Measurements from ENCODE around the gene MT1B.
"Not testable (repeated sequence)": the region's sequence is repeated elsewhere in the genome, so short reads cannot be mapped to it uniquely, and the experiment has no call there.

DNA sequence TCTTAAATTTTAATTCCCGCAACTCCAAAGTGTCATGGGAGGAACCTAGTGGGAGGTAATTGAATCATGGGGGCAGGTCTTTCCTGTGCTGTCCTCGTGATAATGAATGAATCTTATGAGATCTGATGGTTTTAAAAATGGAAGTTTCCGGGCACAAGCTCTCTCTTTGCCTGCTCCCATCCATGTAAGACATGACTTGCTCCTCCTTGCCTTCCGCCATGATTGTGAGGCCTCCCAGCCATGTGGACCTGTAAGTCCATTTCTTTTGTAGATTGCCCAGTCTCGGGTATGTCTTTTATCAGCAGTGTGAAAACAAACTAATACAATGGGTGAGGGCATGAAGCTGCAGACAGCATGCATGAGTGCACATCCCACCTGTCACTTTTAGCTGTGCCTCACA, 28.5 kb upstream of the MT1B start:
- TF ChIP-seq, protein P1, sequence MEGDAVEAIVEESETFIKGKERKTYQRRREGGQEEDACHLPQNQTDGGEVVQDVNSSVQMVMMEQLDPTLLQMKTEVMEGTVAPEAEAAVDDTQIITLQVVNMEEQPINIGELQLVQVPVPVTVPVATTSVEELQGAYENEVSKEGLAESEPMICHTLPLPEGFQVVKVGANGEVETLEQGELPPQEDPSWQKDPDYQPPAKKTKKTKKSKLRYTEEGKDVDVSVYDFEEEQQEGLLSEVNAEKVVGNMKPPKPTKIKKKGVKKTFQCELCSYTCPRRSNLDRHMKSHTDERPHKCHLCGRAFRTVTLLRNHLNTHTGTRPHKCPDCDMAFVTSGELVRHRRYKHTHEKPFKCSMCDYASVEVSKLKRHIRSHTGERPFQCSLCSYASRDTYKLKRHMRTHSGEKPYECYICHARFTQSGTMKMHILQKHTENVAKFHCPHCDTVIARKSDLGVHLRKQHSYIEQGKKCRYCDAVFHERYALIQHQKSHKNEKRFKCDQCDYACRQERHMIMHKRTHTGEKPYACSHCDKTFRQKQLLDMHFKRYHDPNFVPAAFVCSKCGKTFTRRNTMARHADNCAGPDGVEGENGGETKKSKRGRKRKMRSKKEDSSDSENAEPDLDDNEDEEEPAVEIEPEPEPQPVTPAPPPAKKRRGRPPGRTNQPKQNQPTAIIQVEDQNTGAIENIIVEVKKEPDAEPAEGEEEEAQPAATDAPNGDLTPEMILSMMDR (IDR thresholded peaks at IDR 0.05; ENCODE audit: poor library complexity, severe bottlenecking): not testable (repeated sequence)
- TF ChIP-seq EZH2 (IDR thresholded peaks at IDR 0.05; ENCODE audit: borderline replicate concordance, insufficient read depth, low read length, poor library complexity, severe bottlenecking); MXI1 (conservative IDR thresholded peaks at IDR 0.05; ENCODE audit: poor library complexity, severe bottlenecking); POLR2AphosphoS5 (IDR thresholded peaks at IDR 0.05); EP300 (conservative IDR thresholded peaks at IDR 0.05; ENCODE audit: poor library complexity, severe bottlenecking): not testable (repeated sequence)
- TF ChIP-seq, protein P2, sequence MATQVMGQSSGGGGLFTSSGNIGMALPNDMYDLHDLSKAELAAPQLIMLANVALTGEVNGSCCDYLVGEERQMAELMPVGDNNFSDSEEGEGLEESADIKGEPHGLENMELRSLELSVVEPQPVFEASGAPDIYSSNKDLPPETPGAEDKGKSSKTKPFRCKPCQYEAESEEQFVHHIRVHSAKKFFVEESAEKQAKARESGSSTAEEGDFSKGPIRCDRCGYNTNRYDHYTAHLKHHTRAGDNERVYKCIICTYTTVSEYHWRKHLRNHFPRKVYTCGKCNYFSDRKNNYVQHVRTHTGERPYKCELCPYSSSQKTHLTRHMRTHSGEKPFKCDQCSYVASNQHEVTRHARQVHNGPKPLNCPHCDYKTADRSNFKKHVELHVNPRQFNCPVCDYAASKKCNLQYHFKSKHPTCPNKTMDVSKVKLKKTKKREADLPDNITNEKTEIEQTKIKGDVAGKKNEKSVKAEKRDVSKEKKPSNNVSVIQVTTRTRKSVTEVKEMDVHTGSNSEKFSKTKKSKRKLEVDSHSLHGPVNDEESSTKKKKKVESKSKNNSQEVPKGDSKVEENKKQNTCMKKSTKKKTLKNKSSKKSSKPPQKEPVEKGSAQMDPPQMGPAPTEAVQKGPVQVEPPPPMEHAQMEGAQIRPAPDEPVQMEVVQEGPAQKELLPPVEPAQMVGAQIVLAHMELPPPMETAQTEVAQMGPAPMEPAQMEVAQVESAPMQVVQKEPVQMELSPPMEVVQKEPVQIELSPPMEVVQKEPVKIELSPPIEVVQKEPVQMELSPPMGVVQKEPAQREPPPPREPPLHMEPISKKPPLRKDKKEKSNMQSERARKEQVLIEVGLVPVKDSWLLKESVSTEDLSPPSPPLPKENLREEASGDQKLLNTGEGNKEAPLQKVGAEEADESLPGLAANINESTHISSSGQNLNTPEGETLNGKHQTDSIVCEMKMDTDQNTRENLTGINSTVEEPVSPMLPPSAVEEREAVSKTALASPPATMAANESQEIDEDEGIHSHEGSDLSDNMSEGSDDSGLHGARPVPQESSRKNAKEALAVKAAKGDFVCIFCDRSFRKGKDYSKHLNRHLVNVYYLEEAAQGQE (IDR thresholded peaks at IDR 0.05; ENCODE audit: borderline replicate concordance): not testable (repeated sequence)
